Psoas muscle (tissue), 8 donors: ENCODE results near the gene CPSF3. TPM values are rescaled to one million over a fixed set of nuclear protein-coding genes. Genes with fewer than 3 reads are reported as not detected.

Experiments used
- ATAC-seq, 4 donors: fragments of 200-7000 bp; cut with Tn5 transposase; one replicate each; pipeline ENCODE4 v1.9.1; 2020; ENCODE audit warnings: moderate library complexity in 3 of 4, mild to moderate bottlenecking in 2 of 4
- DNase-seq, 2 donors: peaks; one replicate each; pipeline ENCODE4 v3.0.0-alpha.2; 2020
- H3K27ac ChIP-seq: fragments of 200-600 bp; one replicate; pipeline ENCODE4 v1.8.0; 2022
- H3K27me3 ChIP-seq, 3 donors: fragments of 200-600 bp in 1 of 3; one replicate each; pipeline versions ENCODE4 v1.6.1 to v1.8.0; 2013 to 2022; ENCODE audit warnings: low read length in 2 of 3, mild to moderate bottlenecking in 2 of 3, moderate library complexity in 1 of 3; ENCODE audit not compliant: insufficient read depth in 3 of 3
- H3K36me3 ChIP-seq, 2 donors: fragments of 200-600 bp in 1 of 2; one replicate each; pipeline versions ENCODE4 v1.6.1 to v1.8.0; 2013 to 2022; ENCODE audit warnings: low read depth in 1 of 2, mild to moderate bottlenecking in 1 of 2, moderate library complexity in 1 of 2; ENCODE audit not compliant: insufficient read depth in 1 of 2
- H3K4me1 ChIP-seq: fragments of 200-600 bp; one replicate; pipeline ENCODE4 v1.8.0; 2022
- H3K4me3 ChIP-seq: fragments of 200-600 bp; one replicate; pipeline ENCODE4 v1.8.0; 2022; ENCODE audit warnings: mild to moderate bottlenecking
- H3K9me3 ChIP-seq: fragments of 200-600 bp; one replicate; pipeline ENCODE4 v1.8.0; 2022
- CTCF ChIP-seq: fragments of 200-600 bp; IDR thresholded peaks from one replicate; pipeline ENCODE4 v1.8.0; 2022; ENCODE audit warnings: antibody characterized with exemption
- WGBS, 3 donors: extraction: QIAGEN DNeasy Blood & Tissue Kit; methylation state at CpG; one replicate each; pipeline versions ENCODE4 v1.1.6 to v1.1.7; 2013; 5-methylcytosine and 5-hydroxymethylcytosine counted together
- intact Hi-C, 2 donors: fragments of 100-400 bp; cut with DNase I; formaldehyde crosslinking; loops; one replicate each; pipeline versions ENCODE4 v1.11.0 to v1.14.2; 2022
- long read RNA-seq, 2 donors: library from polyadenylated mRNA; unstranded; transcript quantifications; one replicate each; pipeline ENCODE4 v2.0.0, GENCODE V29; 2021
- polyA plus RNA-seq, 3 donors: library from polyadenylated mRNA; stranded (reverse); fragments of 200-250 nt; gene quantifications; one replicate each; pipeline ENCODE4 v1.2.3, GENCODE V29; 2013
- total RNA-seq, 4 donors: library from RNA; stranded (reverse); fragmentation: NEBNext Ultra II Directional in 2 of 4; extraction: Animal tissue kit (Norgen Biotek cat#: 25700) in 2 of 4; gene quantifications; one replicate each; pipeline versions ENCODE4 v1.2.1 to v1.2.4, GENCODE V29; 2021 to 2023
- donor health status: healthy with polysubstance abuse.
- donor health status: DM: no; HTN: no; CAD: no; lungs with moderate emphysema.
- donor health status: Bipolar disorder and iron deficiency.
- donor health status: healthy.
- donor health status: DM: yes; HTN: yes; CAD: no.
- donor health status: DM: no; HTN: no; CAD: no.
- donor health status: DM: no; HTN: no; CAD: no.
- donor health status: DM: yes; HTN: yes; CAD: no.

The CPSF3 gene
- 10 to 100 TPM; 14.4 to 21.8 (median 17.8) TPM for total RNA-seq
- polyA plus RNA-seq, result 10 to 100 TPM; 11.3 to 21.7 (median 19.3) TPM
- long read RNA-seq, donor 1, transcript CPSF3-201 (18 exons, 2,345 nt), result major isoform, 23 of 24 reads
- long read RNA-seq, donor 1, partial matches to known transcripts, result 1 of 24 reads
- long read RNA-seq, donor 1, other reads (novel, unspliced or antisense), result 0 of 24 reads
- long read RNA-seq, donor 2, transcript CPSF3-201 (18 exons, 2,345 nt), result major isoform, 61 of 64 reads
- long read RNA-seq, donor 2, partial matches to known transcripts, result 2 of 64 reads
- long read RNA-seq, donor 2, other reads (novel, unspliced or antisense), result 1 of 64 reads

- intact Hi-C loops, result loop anchor here (10.0 kb wide), 2 partner anchors 279 to 1021 kb away; partner anchors contain the start of gene ODC1 (in 1 of the 2)
- DNase-seq (peak; percentile 98 to 99), ATAC-seq (peak; percentile 97 to 98 (median 98))
- no peak for TF ChIP-seq CTCF
- Histone ChIP-seq H3K36me3 (peaks cover 0 to 7% of the 10 kb centered on the region in 2 donors), H3K9me3 (no peaks in the 10 kb centered on the region), H3K27ac (peak within 1 kb of the TSS; percentile 86), H3K4me1 (peaks cover 35% of the 10 kb centered on the region), H3K4me3 (peak within 1 kb of the TSS; percentile 89), H3K27me3 (no peaks in the 10 kb centered on the region)
- WGBS, 3 donors, result 0 to 1% (median 0%) methylated on average over 59 to 91 of the region's 91 CpGs
Observed at GRCh38 chr2:9423100-9423921, at the start of gene CPSF3, which contains the start of gene ITGB1BP1. CPSF3 (plus strand) TSS chr2:9423654; CDS start chr2:9423774, 120 bp downstream. ITGB1BP1 (minus strand) TSS chr2:9423528; CDS start chr2:9418697, 4,831 bp downstream.

GRCh38 chr2:9374071-9374730 lies 49.3 kb upstream of the CPSF3 start:
- Histone ChIP-seq H3K4me1 (no peaks in the 10 kb centered on the region), H3K4me3 (no peak overlapping the region), H3K27me3 (no peaks in the 10 kb centered on the region), H3K36me3 (peaks cover 0 to 11% of the 10 kb centered on the region in 2 donors), H3K9me3 (no peaks in the 10 kb centered on the region), H3K27ac (no peak overlapping the region)
- ATAC-seq (no peak), DNase-seq (no peak)
- intact Hi-C loops, result no loop called here
- TF ChIP-seq CTCF, result no peak
- 93 to 96% (median 95%) methylated on average over 18 of the region's 18 CpGs for WGBS, 3 donors

- Histone ChIP-seq H3K27me3 (no peaks in the 10 kb centered on the region), H3K4me3 (no peak overlapping the region), H3K36me3 (peaks cover 0 to 7% of the 10 kb centered on the region in 2 donors), H3K27ac (no peak overlapping the region), H3K9me3 (no peaks in the 10 kb centered on the region), H3K4me1 (no peaks in the 10 kb centered on the region)
- ATAC-seq (no peak), DNase-seq (no peak)
- intact Hi-C loops, result no loop called here
- 83 to 97% (median 84%) methylated on average over 4 of the region's 4 CpGs for WGBS, 3 donors
- TF ChIP-seq CTCF, result no peak
Observed at GRCh38 chr2:9375857-9376428, 47.5 kb upstream of the CPSF3 start.

- Histone ChIP-seq H3K4me3 (no peak overlapping the region), H3K9me3 (no peaks in the 10 kb centered on the region), H3K27ac (peak overlapping the region; percentile 21), H3K4me1 (no peaks in the 10 kb centered on the region), H3K27me3 (no peaks in the 10 kb centered on the region), H3K36me3 (peaks cover 0 to 7% of the 10 kb centered on the region in 2 donors)
- intact Hi-C loops, result no loop called here
- ATAC-seq (no peak), DNase-seq (no peak)
- no peak for TF ChIP-seq CTCF
- 59 to 81% (median 67%) methylated on average over 9 of the region's 9 CpGs for WGBS, 3 donors
Observed at GRCh38 chr2:9377461-9378097, 45.9 kb upstream of the CPSF3 start.
